Activated T-cell treated with anti-CD3 and anti-CD28 coated beads for 48 hours (primary cell): ENCODE data around the gene TSHZ2.
A peak's percentile ranks its signal among the peaks of the same experiment; 100 is the strongest.
"Not testable (repeated sequence)": the region's sequence is repeated elsewhere in the genome, so short reads cannot be mapped to it uniquely, and the experiment has no call there.

ENCODE experiments used
- DNase-seq: peaks from one replicate; pipeline ENCODE4 v3.0.0-alpha.2; 2020; ENCODE audit warnings: low read depth

TSHZ2 gene

DNA sequence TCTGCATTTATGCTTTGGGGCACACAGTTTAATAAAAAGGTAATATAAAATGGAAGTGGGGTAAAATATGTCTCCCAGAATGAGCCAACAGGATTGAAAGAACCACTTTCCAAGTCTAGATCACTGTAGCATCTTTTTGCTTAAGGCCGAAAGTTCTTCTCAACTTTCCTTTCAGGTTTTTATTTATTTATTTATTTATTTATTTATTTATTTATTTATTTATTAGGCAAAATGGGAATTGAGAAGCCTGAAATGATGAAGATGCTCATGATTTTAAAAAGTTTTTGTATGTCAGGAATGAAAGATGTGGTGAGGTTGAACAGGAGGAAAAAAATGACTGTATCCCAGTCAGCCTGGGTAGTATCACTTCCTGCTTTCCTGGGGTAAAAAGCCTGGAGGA, 24.0 kb downstream of the TSHZ2 start:
- no peak for DNase-seq

DNA sequence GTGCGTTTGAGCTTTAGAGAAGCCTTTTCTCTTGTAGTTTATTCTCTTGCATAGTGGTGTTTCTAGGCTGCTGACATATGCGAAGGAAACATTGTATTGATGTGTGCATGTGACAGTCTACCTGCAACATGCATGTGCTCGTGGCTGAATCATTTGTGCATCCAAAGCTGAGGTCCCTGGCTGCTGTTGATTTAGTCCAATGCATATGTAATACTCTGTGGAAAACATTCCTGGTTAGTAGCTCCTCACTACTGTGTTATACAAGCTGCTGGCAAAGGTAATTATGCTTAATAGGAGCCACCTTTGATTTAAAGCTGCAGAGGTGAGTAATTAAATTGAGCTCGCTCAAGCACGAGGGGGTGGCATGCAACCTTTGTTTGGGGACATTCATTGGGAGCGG, 24.5 kb downstream of the TSHZ2 start:
- DNase-seq: no peak

GRCh38 chr20:52998268-52998667, 26.1 kb downstream of the TSHZ2 start:
- no peak for DNase-seq

GRCh38 chr20:52999040-52999439, 26.9 kb downstream of the TSHZ2 start:
- no peak for DNase-seq

- DNase-seq: peak; percentile 11
Observed at GRCh38 chr20:53001498-53002301, 29.5 kb downstream of the TSHZ2 start.

- no peak for DNase-seq
Observed at GRCh38 chr20:53002786-53003185, 30.6 kb downstream of the TSHZ2 start.

DNA sequence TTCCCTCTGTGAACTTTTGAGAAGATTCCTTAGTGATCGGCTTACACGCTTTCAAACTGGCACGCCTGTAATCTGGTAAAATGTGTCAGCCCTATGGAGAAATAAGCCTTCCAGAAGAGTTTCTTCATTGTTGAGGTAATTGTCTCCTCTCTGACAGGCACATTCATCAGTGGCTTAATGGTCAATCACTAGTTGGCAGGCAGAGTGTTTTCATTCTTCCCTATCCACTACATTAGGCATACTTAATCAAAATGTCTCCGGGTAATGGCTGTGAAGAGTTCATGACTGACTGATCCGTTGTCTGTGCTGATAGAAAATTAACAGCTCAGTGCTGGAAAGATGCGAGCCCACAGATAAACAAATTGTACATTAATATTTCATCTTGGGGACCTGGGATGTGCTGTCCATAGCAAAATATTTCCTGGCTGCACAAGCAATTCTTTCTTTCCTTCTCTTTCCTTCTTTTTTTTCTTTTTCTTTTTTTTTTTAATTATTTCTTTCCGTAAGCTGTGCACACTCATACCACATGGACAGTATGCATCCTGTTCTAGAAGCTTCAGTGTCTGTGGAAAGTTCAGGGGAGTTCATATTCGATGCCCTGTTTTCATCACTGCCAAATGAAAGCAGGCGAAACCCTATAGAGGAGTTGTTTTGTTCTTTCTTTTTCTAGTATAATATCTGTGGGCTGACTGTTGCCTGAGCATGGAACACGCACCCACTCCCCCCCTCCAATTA, 31.4 kb downstream of the TSHZ2 start:
- no peak for DNase-seq

- DNase-seq: no peak
Observed at GRCh38 chr20:53004267-53004813, 32.2 kb downstream of the TSHZ2 start.

GRCh38 chr20:53009979-53010735, 38.0 kb downstream of the TSHZ2 start:
- no peak for DNase-seq

GRCh38 chr20:53011640-53012039, 39.5 kb downstream of the TSHZ2 start:
- DNase-seq: no peak

- DNase-seq: no peak
Observed at GRCh38 chr20:53013183-53013582, 41.0 kb downstream of the TSHZ2 start.

GRCh38 chr20:53013847-53014246, 41.7 kb downstream of the TSHZ2 start:
- no peak for DNase-seq

- no peak for DNase-seq
Observed at GRCh38 chr20:53016071-53016470, 43.9 kb downstream of the TSHZ2 start.

GRCh38 chr20:53016534-53017042, 44.4 kb downstream of the TSHZ2 start:
- no peak for DNase-seq

DNA sequence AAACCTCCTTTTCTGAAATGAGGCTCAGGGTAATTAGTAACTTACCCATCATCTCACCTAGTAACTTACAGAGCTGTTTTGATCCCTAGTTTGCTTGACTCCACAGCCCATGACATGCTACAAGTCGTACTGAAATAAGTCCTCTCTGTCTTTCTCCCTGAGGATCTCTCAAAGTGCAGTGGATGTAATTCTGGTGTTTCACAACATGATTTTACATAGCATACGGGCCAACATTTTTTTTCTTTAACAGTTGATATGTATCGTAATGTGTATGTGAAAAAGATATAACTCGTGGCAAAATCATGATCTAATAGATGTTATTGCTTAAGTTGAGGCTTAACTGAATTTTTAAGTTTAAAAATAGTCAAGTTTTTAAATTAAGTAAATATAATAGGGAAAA, 45.0 kb downstream of the TSHZ2 start:
- no peak for DNase-seq

- DNase-seq: no peak
Observed at GRCh38 chr20:53019464-53019863, 47.3 kb downstream of the TSHZ2 start.

DNA sequence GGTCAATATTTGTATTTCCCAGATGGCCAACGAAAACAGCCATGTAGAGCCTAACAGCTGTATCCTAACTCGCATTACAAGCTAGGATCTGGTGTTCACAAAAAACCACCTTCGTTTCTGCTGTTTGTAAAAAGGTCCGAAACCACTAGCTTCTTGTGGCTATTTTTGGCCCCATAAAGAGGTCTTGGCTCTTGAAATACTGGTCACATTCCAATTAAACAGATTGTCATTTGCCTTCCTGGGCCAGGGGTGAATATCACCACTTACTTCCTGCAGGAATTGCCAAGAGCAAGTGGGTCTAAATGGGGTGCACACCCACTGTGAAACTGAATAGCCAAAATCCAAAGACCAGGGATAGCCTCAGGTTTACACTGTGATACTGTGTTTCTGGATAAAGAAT, 48.2 kb downstream of the TSHZ2 start:
- DNase-seq: no peak

DNA sequence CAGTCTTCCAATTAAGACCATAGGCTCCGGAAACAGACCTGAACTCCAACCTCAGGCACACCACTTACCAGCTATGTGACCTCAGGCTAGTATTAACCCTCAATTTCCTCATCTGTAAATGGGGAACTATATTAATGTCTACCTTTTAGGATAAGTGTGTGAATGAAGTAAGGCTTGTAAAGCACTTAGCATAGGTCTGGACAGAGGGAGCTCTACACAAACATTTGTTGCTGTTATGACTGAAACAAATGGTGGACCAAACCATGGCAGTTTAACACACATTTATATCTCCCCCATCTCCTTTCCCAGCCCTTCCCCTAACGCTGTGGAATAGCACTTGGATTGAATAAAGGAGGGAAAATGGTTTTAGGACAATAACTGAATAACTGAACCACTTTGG, 48.7 kb downstream of the TSHZ2 start:
- DNase-seq: no peak

- DNase-seq: no peak
Observed at GRCh38 chr20:53021934-53022333, 49.8 kb downstream of the TSHZ2 start.

DNA sequence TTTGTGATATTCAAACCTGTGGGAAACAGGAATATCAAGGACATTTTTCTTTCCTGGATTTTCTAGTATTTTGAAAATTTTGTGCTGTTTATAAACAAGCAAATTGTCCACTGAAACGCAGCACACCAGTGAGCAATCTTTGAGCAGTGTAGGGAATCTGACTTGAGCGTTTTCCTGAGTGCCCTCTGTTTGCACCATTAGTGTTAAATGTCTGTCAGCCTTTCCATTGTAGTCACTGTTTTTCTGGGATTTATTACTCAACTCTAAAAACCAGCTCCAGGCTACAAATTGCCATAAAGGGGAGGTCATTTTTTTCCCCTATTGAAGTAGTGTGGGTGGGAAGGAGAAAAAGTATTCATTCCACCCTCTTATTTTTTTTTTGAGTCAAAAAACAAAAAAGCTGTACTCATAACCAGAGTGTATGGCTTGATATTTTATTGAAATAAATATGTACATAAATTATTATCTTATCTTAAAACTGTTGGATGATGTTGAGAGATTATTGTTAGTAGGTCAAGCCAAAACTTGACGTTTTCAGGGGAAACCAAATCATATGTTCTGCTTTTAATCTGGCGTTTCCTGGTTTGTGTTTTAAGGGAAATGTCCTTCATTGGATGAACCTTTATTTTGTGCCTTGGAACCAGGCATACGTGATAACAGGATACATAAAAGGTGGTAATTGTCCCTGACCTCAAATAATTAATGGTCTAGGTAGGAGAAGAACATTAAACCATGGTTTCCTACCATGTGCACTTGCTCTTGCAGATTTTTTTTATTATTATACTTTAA, 51.8 kb downstream of the TSHZ2 start:
- DNase-seq: no peak

DNA sequence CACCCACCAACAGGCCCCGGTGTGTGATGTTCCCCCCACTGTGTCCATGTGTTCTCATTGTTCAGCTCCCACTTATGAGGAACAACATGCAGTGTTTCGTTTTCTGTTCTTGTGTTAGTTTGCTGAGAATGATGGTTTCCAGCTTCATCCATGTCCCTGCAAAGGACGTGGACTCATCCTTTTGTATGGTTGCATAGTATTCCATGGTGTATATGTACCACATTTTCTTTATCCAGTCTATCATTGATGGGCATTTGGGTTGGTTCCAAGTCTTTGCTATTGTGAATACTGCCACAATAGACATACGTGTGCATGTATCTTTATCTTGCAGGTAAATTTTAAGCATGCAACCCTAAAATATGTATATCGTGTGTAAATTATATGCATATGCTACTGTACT, 52.5 kb downstream of the TSHZ2 start:
- DNase-seq: not testable (repeated sequence)

GRCh38 chr20:53027089-53027488, 54.9 kb downstream of the TSHZ2 start:
- DNase-seq: no peak
